ENCODE data around the gene NHLRC2.
"Not testable (repeated sequence)": the region's sequence is repeated elsewhere in the genome, so short reads cannot be mapped to it uniquely, and the experiment has no call there.

NHLRC2 gene

DNA sequence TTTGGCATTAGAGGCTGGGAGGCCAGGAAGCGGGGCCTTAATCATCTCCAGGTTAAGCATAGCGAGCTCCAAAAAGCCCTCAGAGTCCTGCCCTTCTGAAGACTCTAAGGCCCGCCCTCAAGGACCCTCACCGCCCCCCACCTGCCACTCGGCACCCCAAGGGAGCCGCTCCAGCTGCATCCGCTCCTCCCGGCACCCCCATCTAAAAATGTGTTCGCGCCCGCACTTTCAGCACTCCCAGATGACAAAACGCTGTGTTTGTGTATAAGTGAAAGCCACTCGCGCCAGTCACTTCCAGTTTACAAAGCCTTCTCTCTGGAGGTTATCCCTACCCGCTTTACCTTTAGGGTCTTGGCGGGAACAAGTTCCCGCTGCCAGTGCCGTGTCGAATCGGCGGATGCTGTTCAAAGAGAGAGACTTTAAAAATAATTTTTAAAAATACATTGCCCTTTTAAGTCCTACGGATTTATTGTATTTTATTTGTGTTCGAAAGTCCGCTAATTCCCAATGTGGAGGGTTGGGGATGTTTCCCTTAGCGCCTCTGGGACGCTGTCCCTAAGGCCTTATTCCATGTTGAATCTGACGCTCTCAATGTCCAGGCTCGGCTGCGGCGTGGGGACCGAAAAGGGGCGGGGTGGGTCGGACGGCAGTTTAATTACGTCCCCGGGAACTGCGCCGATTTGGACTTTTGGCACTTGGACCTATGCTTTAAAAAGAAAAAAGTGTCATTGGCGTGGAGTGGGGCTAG, at the start of gene NHLRC2, which contains the start of gene DCLRE1A:
Gene NHLRC2 (plus strand): TSS at position 649 of the 748 bp plus-strand sequence. CDS start 212 bp downstream, outside the sequence.
Gene DCLRE1A (minus strand): TSS at position 70 of the 748 bp plus-strand sequence. CDS start 900 bp downstream, outside the sequence.
- peak; percentile 29 to 55 for DNase-seq (ENCODE audit: extremely low read depth in 1 of 2, low read depth in 1 of 2)

DNA sequence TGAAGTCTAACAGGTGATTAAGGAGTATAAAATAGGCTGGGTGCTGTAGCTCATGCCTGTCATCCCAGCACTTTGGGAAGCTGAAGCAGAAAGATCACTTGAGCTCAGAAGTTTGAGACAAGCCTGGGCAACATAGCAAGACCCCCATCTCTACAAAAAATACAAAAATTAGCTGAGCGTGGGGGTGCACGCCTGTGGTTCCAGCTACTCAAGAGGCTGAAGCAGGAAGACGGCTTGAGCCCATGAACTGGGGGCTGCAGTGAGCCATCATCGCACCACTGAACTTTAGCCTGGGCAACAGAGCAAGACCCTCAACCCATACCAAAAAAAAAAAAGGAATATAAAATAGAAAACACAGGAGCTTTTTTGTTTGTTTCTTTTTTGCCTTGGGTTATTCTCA, 48.0 kb upstream of the NHLRC2 start:
- DNase-seq (ENCODE audit: extremely low read depth in 1 of 2, low read depth in 1 of 2): no peak

DNA sequence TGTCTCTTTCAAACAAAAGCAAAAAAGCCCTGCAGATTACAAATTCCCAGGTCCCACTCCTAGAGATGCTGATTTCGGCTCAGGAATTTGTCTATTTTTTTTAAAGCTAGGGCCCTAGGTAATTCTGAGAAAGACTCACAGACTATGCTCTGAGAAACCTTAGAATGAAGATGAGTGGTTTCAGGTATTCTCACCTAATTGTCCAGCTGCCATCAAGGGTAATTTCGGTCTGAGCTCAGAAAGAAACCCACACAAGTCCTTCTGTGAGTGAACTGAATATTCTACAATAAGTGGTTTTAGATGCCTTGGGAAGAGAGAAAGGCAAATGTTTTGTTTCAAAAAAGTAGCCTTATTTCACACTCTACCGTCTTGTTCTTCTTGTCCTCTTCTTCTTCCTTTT, 46.3 kb upstream of the NHLRC2 start:
- DNase-seq (ENCODE audit: extremely low read depth in 1 of 2, low read depth in 1 of 2): no peak

GRCh38 chr10:113814700-113815099, 39.8 kb upstream of the NHLRC2 start:
- DNase-seq (ENCODE audit: extremely low read depth in 1 of 2, low read depth in 1 of 2): not testable (repeated sequence)

DNA sequence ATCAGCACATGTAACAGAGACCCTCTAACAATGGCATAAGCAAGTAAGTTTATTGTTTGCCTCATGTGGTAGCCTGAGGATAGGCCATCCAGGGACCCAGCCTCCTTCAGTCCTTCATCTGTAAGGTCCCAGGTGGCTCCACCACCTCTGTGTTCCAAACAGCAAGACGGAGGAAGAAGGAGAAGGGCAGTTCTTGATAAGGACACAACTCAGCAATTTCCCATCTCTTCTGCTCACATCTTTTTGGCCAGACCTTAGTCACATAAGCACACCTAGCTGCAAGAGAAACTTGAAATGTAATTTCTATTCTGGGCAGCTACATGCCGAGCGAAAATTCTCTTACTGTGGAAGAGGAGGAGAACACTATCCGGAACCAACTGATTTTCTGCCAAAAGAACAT, 34.5 kb upstream of the NHLRC2 start:
- no peak for DNase-seq (ENCODE audit: extremely low read depth in 1 of 2, low read depth in 1 of 2)

DNA sequence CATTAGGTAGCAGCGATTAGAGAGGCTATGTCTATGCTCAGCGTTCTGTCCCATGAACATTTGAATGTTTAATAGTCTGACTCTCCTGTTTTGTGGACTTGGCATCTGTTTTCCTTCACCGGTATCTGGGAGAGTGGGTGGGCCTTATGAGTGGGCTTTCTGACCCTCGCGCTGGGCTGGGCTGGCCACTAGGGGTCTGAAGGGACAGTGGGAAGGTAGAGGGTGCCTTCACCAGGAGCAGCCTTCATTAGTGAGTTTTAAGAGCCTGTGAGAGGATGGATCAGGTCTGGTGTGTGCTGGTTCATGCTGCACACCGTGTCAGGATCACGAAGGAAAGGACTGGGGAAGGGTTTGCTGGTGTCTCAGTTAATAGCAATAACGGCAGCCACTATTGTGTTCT, 34.0 kb upstream of the NHLRC2 start:
- no peak for DNase-seq (ENCODE audit: extremely low read depth in 1 of 2, low read depth in 1 of 2)

DNA sequence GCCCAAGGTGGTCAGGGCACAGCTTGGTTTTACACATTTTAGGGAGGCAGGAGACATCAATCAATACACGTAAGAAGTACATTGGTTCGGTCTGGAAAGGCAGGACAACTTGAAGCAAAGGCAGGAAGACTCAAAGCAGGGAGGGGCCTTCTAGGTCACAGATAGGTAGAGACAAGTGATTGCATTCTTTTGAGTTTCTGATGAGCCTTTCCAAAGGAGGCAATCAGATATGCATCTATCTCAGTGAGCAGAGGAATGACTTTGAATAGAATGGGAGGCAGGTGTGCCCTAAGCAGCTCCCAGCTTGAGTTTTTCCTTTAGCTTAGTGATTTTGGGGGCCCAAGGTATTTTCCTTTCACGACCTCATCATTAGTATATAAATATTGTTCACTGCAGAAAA, 33.2 kb upstream of the NHLRC2 start:
- not testable (repeated sequence) for DNase-seq (ENCODE audit: extremely low read depth in 1 of 2, low read depth in 1 of 2)

- DNase-seq (ENCODE audit: extremely low read depth in 1 of 2, low read depth in 1 of 2): no peak
Measured at GRCh38 chr10:113822174-113822573, 32.3 kb upstream of the NHLRC2 start.

DNA sequence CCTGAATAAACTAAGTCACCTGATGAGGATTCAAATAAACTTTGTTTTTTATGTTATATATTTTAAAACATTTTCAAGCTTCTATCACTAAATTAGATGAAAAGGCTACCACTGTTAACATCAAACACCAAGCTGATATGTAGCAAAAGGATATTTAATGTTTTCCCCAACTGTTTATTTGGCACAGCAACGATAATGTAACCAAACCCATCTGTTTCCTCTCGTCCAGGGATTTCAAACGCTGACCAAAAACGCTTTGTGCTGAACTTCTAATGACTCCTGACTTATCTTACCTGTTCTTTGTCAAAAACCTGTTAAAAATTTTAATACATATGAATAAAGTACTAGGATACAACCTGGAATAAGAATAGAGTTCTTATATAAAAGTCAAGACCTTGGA, 31.1 kb upstream of the NHLRC2 start:
- no peak for DNase-seq (ENCODE audit: extremely low read depth in 1 of 2, low read depth in 1 of 2)

- no peak for DNase-seq (ENCODE audit: extremely low read depth in 1 of 2, low read depth in 1 of 2)
Measured at GRCh38 chr10:113825791-113826190, 28.7 kb upstream of the NHLRC2 start.

- DNase-seq (ENCODE audit: extremely low read depth in 1 of 2, low read depth in 1 of 2): not testable (repeated sequence)
Measured at GRCh38 chr10:113828567-113828966, 25.9 kb upstream of the NHLRC2 start.

DNA sequence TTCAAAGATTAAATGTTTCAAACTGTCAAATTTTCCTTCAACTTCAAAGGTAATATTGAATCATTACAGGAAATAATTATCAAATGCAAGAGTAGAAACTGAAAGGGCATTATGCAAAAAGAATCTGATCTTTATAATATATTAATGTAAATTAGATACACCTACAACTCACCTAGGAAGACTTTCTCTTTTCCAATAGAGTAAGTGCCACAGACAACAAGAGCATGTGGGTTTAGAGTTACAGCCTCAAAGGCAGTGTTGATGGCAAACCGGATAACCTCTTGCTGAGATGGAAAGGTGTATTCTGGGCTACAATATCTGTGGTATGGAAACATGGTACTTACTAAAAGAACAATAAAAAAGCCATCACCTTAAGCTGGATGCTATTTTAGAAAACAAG, 12.3 kb upstream of the NHLRC2 start:
- no peak for DNase-seq (ENCODE audit: extremely low read depth in 1 of 2, low read depth in 1 of 2)

- DNase-seq (ENCODE audit: extremely low read depth in 1 of 2, low read depth in 1 of 2): no peak
Measured at GRCh38 chr10:113843972-113844485, 10.4 kb upstream of the NHLRC2 start.

DNA sequence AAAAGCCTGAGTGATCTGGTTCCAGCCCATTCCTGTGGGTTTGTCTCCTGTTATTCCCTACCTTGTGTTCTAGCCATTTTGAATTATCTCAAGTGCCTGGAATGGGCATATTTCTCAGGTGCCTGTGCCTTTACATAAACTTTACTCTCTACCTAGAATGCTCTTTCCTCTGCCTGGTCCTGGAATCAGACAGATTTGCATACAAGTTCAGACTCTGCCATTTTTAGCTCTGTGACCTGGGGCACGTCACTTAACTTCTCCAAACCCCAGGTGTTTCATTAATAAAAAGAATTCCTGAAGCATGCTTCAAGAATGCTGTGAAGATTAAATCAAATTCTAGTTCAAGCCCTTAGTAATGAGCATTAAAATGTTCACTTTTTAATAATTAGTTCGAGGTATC, 8.4 kb upstream of the NHLRC2 start:
- DNase-seq (ENCODE audit: extremely low read depth in 1 of 2, low read depth in 1 of 2): no peak

GRCh38 chr10:113849140-113849803, 5.2 kb upstream of the NHLRC2 start:
- no peak for DNase-seq (ENCODE audit: extremely low read depth in 1 of 2, low read depth in 1 of 2)

GRCh38 chr10:113849946-113850345, 4.5 kb upstream of the NHLRC2 start:
- DNase-seq (ENCODE audit: extremely low read depth in 1 of 2, low read depth in 1 of 2): no peak

- DNase-seq (ENCODE audit: extremely low read depth in 1 of 2, low read depth in 1 of 2): no peak
Measured at GRCh38 chr10:113853578-113854012, 866 bp upstream of the NHLRC2 start.

DNA sequence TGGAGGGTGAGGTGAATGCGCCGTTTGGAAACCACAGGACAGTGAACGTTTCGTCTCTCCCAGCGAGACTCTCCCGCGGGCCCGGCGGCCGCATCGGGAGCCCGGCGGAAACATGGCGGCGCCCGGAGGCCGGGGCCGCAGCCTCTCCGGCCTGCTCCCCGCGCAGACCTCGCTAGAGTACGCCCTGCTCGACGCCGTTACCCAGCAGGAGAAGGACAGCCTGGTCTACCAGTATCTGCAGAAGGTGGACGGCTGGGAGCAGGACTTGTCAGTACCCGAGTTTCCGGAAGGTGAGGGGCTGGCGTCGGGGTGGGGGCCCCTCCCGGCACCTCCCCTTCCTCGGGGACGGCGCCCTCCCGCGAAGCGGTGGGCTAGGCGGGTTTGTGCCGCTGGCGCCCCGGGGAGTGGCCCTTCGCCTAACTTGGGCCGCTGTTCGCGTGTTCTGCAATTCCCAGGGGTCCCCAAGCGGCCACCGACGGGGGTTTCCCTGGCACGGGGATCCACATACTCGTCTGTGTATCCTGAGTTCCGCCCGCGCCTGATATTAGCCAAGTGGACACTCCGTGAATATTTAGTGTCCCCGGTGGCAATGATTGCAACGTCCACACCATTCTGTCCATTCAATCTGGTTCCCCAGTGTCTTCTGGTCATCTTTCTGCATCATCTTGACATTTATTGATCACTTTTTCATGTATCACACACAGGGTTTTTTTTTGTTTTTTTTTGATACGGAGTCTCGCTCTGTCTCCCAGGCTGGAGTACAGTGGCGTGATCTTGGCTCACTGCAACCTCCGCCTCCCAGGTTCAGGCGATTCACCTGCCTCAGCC, 514 bp downstream of the NHLRC2 start:
- DNase-seq (ENCODE audit: extremely low read depth in 1 of 2, low read depth in 1 of 2): peak; percentile 18 to 25

DNA sequence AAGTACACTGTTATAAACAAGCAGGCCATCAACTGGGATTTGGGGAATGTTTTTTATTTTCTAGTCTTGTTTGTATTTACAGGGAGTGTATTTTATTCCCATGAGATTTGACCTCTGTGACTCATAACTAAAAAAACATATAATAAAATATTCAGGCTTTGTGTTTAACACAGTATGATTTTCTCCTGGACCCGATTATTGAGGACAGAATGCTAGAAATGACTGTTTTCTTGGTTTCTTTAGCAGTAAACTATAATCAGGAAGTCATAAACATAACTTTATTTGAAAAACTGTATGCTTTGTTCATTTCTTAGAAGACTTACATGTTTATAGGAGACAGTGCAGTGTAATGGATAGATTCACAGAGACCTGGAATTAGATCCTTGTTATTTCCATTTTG, 2.1 kb downstream of the NHLRC2 start:
- DNase-seq (ENCODE audit: extremely low read depth in 1 of 2, low read depth in 1 of 2): no peak

GRCh38 chr10:113857210-113857609, 2.7 kb downstream of the NHLRC2 start:
- DNase-seq (ENCODE audit: extremely low read depth in 1 of 2, low read depth in 1 of 2): no peak

DNA sequence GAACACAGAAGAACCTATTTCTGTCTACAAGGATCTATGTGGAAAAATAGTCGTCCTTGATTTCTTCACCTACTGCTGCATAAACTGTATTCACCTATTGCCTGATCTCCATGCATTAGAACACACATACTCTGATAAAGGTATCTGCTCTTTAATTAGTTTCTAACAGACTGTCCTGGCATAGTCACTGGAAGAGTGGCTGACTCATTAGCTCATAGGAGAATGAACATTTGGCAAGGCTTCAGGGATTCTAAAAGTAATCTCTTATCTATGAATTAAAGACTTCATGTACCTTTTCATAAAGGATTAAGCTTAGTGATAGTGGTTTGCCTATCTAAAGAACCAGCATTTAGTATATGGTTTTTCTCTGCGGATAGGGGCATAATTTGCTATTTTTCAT, 4.1 kb downstream of the NHLRC2 start:
- no peak for DNase-seq (ENCODE audit: extremely low read depth in 1 of 2, low read depth in 1 of 2)

All from stimulated activated CD8-positive, alpha-beta memory T cell treated with anti-CD3 and anti-CD28 coated beads, Interleukin-7, amount 100 ng/mL, for 48 hours (primary cell).